Right cardiac atrium (tissue), 5 donors: ENCODE data around the gene GNAT2. TPM values are rescaled to one million over a fixed set of nuclear protein-coding genes. Genes with fewer than 3 reads are reported as not detected.

Experiments used
- ATAC-seq, 2 donors: fragments of 200-7000 bp; cut with Tn5 transposase; one replicate each; pipeline versions ENCODE4 v1.8.0 to v1.9.1; 2020; ENCODE audit warnings: moderate library complexity in 2 of 2, mild to moderate bottlenecking in 1 of 2
- DNase-seq, 3 donors: peaks; one replicate each; pipeline ENCODE4 v3.0.0-alpha.2; 2020
- H3K27ac ChIP-seq: one replicate; pipeline ENCODE4 v1.5.1; 2013; ENCODE audit warnings: mild to moderate bottlenecking, low read length, control low read depth, moderate library complexity
- H3K27me3 ChIP-seq: one replicate; pipeline ENCODE4 v1.6.1; 2013; ENCODE audit not compliant: control insufficient read depth, insufficient read depth
- H3K4me1 ChIP-seq: one replicate; pipeline ENCODE4 v1.6.1; 2013; ENCODE audit warnings: low read length; ENCODE audit not compliant: control insufficient read depth, insufficient read depth
- H3K4me3 ChIP-seq: one replicate; pipeline ENCODE4 v1.5.1; 2013; ENCODE audit warnings: low read length, control low read depth
- H3K9me3 ChIP-seq: one replicate; pipeline ENCODE4 v1.6.1; 2013; ENCODE audit warnings: low read length; ENCODE audit not compliant: control insufficient read depth
- WGBS: extraction: QIAGEN DNeasy Blood & Tissue Kit; methylation state at CpG from one replicate; pipeline ENCODE4 v1.1.7; 2013; 5-methylcytosine and 5-hydroxymethylcytosine counted together
- intact Hi-C, 4 donors: fragments of 100-400 bp; cut with DNase I; formaldehyde crosslinking; loops; one replicate each; pipeline versions ENCODE4 v1.11.0 to v1.14.0; 2022 to 2023
- polyA plus RNA-seq: library from polyadenylated mRNA; stranded (reverse); fragments of 200-250 nt; gene quantifications from one replicate; pipeline ENCODE4 v1.2.3, GENCODE V29; 2013
- total RNA-seq, 4 donors: library from RNA; stranded (reverse); fragmentation: NEBNext Ultra II Directional; extraction: Animal tissue kit (Norgen Biotek cat#: 25700); gene quantifications; one replicate each; pipeline ENCODE4 v1.2.1, GENCODE V29; 2021
- donor health status: healthy with polysubstance abuse.
- donor health status: DM: no; HTN: yes; CAD: no.
- donor health status: DM: no; HTN: no; CAD: no.
- donor health status: DM: no; HTN: yes; CAD: no; lungs with severe emphysema.
- donor health status: DM: yes; HTN: yes; CAD: no.

Gene GNAT2
- total and polyA plus RNA-seq, 5 donors: not detected

DNA sequence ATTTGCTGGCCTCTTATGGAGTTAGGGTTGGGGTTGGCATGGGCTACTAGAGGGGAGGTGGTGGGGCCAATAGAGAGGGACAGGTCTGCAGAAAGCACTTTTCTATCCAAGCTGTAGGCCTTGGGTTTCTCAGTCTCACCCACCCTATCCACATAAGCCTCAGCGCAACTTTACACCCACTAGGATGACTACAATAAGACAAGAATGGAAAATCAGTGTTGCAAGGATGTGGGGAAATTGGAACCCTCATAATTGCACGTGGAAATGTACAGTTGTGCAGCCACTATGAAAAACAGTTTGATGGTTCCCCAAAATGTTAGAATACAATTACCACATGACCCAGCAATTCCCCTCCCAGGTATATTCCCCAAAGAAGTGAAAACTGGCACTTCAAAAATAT, 22.4 kb upstream of the GNAT2 start:
- H3K4me3 ChIP-seq: no peak overlapping the region
- ATAC-seq (no peak), DNase-seq (no peak)
- no peak overlapping the region for H3K27ac ChIP-seq
- 87% methylated on average over 2 of the region's 2 CpGs for WGBS
- intact Hi-C loops: loop anchor here (2.0 to 10.0 kb wide), 5 partner anchors 95 to 343 kb away; partner anchors contain the start of genes AHCYL1 (in 2 of the 4) and GNAI3 (in 1 of the 4)
- H3K9me3 ChIP-seq: no peaks in the 10 kb centered on the region
- H3K4me1 ChIP-seq: no peaks in the 10 kb centered on the region
- no peaks in the 10 kb centered on the region for H3K27me3 ChIP-seq

- no peak overlapping the region for H3K4me3 ChIP-seq
- ATAC-seq (no peak), DNase-seq (no peak)
- no peak overlapping the region for H3K27ac ChIP-seq
- intact Hi-C loops: loop anchor here (2.0 to 10.0 kb wide), 5 partner anchors 94 to 344 kb away; partner anchors contain the start of genes AHCYL1 (in 2 of the 4) and GNAI3 (in 1 of the 4)
- 82% methylated on average over 2 of the region's 2 CpGs for WGBS
- H3K27me3 ChIP-seq: no peaks in the 10 kb centered on the region
- H3K9me3 ChIP-seq: no peaks in the 10 kb centered on the region
- H3K4me1 ChIP-seq: no peaks in the 10 kb centered on the region
These were observed 21.8 kb upstream of the GNAT2 start for GRCh38 chr1:109641078-109641740.

- intact Hi-C loops: loop anchor here (2.0 to 10.0 kb wide), 5 partner anchors 93 to 344 kb away; partner anchors contain the start of genes AHCYL1 (in 2 of the 4) and GNAI3 (in 1 of the 4)
- Histone ChIP-seq H3K27ac (no peak overlapping the region), H3K9me3 (no peaks in the 10 kb centered on the region), H3K4me1 (peaks cover 2% of the 10 kb centered on the region), H3K27me3 (no peaks in the 10 kb centered on the region), H3K4me3 (no peak overlapping the region)
- ATAC-seq (peak; percentile 49 to 67), DNase-seq (peak; percentile 86 to 95 (median 93))
- 37% methylated on average over 5 of the region's 5 CpGs for WGBS
These were observed 21.0 kb upstream of the GNAT2 start for GRCh38 chr1:109640285-109640865.

DNA sequence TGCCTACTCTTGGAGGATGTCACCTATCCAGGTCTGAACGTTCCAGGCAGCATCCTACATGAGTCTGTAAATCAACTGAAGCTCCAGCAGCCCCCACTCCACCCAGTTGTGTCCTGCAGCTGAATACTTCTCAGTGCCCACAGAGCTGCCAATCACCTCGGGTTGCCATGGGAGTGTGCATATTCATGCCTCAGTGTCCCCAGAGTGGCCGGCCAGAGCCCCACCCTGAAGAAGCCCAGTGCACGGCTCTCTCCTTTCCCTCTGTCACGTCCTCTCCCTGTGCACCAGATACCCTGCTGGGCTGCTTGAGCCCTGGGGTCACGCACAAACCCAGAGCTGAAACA, 20.4 kb upstream of the GNAT2 start:
- intact Hi-C loops: loop anchor here (2.0 to 10.0 kb wide), 5 partner anchors 93 to 345 kb away; partner anchors contain the start of genes AHCYL1 (in 4 of the 4) and GNAI3 (in 1 of the 4)
- no peak overlapping the region for H3K27ac ChIP-seq
- ATAC-seq: no peak
- no peak overlapping the region for H3K4me3 ChIP-seq
- WGBS: 51% methylated on average over 6 of the region's 6 CpGs
- H3K4me1 ChIP-seq: peaks cover 2% of the 10 kb centered on the region
- peak in 1 of 3 donors; percentile 53 for DNase-seq
- no peaks in the 10 kb centered on the region for H3K27me3 ChIP-seq
- H3K9me3 ChIP-seq: no peaks in the 10 kb centered on the region

DNA sequence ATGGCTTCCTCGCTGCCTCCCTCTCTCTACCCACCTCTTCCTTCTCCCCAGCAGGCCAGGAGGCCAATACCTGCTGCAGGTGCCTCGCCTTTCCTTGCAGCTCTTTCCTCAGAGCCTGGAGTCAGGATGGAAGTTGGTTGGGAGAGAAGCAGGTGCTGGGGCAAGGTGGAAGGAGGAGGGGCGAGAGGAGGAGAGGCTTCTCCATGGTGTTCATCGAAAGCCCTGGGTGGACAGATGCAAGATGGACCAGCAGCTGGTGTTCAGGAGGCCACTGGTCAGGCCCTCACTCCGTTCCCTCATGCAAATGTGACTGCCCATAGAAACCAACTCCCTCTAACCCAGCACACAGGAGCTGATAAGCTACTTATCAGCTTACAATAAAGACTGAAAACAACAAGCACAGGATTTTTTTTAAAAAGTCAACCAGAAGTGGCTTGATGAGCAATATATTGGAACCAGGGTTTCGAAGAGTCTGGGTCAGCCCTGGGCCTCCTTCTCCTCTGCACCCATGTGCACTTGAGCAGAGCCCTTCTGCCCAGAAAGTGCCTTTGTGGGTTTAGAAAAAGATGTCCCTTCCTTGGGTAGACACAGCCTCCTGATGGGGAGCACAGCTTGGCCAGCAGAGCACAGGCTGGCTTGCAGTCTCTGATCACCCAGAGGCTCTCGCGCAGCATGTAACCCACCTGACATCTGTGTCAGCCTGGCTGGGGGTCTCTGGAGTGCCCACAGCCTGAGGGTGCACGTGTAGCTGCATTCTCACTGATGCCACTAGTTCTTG, 19.8 kb upstream of the GNAT2 start:
- no peak overlapping the region for H3K4me3 ChIP-seq
- 86% methylated on average over 9 of the region's 9 CpGs for WGBS
- H3K9me3 ChIP-seq: no peaks in the 10 kb centered on the region
- intact Hi-C loops: loop anchor here in 2 of 4 donors (5.0 to 10.0 kb wide), 2 partner anchors 343 to 346 kb away; partner anchors contain the start of gene AHCYL1 (in 2 of the 2)
- H3K27ac ChIP-seq: no peak overlapping the region
- DNase-seq (peak in 2 of 3 donors; percentile 10 to 16), ATAC-seq (no peak)
- no peaks in the 10 kb centered on the region for H3K27me3 ChIP-seq
- H3K4me1 ChIP-seq: peaks cover 2% of the 10 kb centered on the region

GRCh38 chr1:109637446-109637845, 18.0 kb upstream of the GNAT2 start:
- no peaks in the 10 kb centered on the region for H3K27me3 ChIP-seq
- WGBS: 91% methylated on average over 7 of the region's 7 CpGs
- DNase-seq (peak in 1 of 3 donors; percentile 10), ATAC-seq (no peak)
- no peaks in the 10 kb centered on the region for H3K9me3 ChIP-seq
- intact Hi-C loops: loop anchor here in 2 of 4 donors (5.0 to 10.0 kb wide), 2 partner anchors 345 to 347 kb away; partner anchors contain the start of gene AHCYL1 (in 2 of the 2)
- H3K27ac ChIP-seq: no peak overlapping the region
- no peak overlapping the region for H3K4me3 ChIP-seq
- peaks cover 2% of the 10 kb centered on the region for H3K4me1 ChIP-seq

GRCh38 chr1:109636201-109636952, 17.0 kb upstream of the GNAT2 start:
- intact Hi-C loops: loop anchor here in 2 of 4 donors (5.0 to 10.0 kb wide), 2 partner anchors 346 to 348 kb away; partner anchors contain the start of gene AHCYL1 (in 2 of the 2)
- Histone ChIP-seq H3K27me3 (no peaks in the 10 kb centered on the region), H3K9me3 (no peaks in the 10 kb centered on the region), H3K4me1 (peaks cover 2% of the 10 kb centered on the region), H3K4me3 (no peak overlapping the region), H3K27ac (peak overlapping the region; percentile 20)
- DNase-seq: peak in 1 of 3 donors; percentile 54
- ATAC-seq: peak; percentile 38 to 42
- 36% methylated on average over 9 of the region's 9 CpGs for WGBS

- WGBS: 47% methylated on average over 2 of the region's 2 CpGs
- intact Hi-C loops: loop anchor here in 2 of 4 donors (5.0 to 10.0 kb wide), 2 partner anchors 346 to 349 kb away; partner anchors contain the start of gene AHCYL1 (in 2 of the 2)
- Histone ChIP-seq H3K27ac (peak overlapping the region; percentile 20), H3K9me3 (no peaks in the 10 kb centered on the region), H3K4me1 (peaks cover 2% of the 10 kb centered on the region), H3K4me3 (no peak overlapping the region), H3K27me3 (no peaks in the 10 kb centered on the region)
- ATAC-seq: no peak
- DNase-seq: peak in 1 of 3 donors; percentile 40
These were observed 16.4 kb upstream of the GNAT2 start for GRCh38 chr1:109635862-109636200.

DNA sequence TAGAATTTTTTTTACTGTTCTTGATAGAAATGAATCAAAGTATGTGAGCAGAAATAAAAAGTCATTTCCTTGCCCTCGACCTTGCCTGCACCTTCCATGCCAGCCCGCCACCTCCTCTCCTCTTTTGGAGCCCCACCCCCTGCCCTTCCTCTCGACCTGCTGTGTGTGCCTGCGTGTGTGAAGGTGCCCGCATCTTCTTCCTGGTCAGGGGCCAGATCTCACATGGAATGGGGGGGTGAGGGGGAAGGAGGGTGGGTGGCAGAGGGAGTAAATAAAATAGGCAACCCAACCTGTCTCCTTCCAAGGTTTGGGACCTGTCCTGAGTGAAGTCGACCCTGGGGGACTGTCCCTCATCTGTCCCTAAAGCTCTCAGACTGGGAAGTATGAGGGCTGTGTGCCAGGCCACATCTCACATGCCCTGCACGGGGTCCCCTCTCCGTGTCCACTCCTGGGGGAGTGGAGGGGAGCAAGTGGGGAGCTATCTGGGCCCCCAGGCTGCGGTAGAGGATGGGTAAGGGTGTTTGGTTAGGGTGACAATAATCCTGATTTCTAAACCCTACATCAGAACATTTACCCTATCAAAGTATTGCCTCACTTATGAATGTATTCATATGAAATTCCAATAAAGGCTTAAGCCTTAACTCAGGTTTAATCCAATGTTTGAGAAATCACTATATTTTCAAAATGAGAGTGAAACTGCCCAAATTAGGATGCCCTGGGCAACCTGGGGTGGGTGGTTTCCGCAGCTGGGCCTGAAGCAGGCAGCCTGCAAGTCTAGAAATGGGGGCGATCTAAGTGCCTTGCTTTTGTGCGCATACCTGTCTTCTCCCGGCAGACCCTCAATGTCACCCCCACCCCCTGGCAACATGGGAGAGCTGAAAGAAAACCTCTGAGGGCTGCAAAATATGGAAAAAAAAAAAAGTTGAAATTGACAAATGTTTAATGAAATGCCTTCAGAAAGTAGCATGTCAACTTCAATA, 15.6 kb upstream of the GNAT2 start:
- WGBS: 63% methylated on average over 13 of the region's 13 CpGs
- H3K4me3 ChIP-seq: no peak overlapping the region
- ATAC-seq (no peak), DNase-seq (peak in 2 of 3 donors; percentile 17 to 34)
- intact Hi-C loops: loop anchor here in 3 of 4 donors (5.0 to 10.0 kb wide), 3 partner anchors 88 to 350 kb away; partner anchors contain the start of genes AHCYL1 (in 2 of the 3) and GNAI3 (in 2 of the 3)
- H3K27ac ChIP-seq: no peak overlapping the region
- H3K27me3 ChIP-seq: no peaks in the 10 kb centered on the region
- no peaks in the 10 kb centered on the region for H3K9me3 ChIP-seq
- H3K4me1 ChIP-seq: peaks cover 2% of the 10 kb centered on the region
